WERI-Rb-1 (cell line): ENCODE results near the gene MAST4.
"Not testable (repeated sequence)": the region's sequence is repeated elsewhere in the genome, so short reads cannot be mapped to it uniquely, and the experiment has no call there.

Experiments
- DNase-seq: peaks from one replicate; pipeline ENCODE4 v3.0.0-alpha.2; 2020
- H3K27ac ChIP-seq: fragments of 250-450 bp; sonication (Bioruptor Pico); 2 replicates; pipeline ENCODE4 v1.5.1; 2020; ENCODE audit warnings: mild to moderate bottlenecking, moderate library complexity
- H3K27me3 ChIP-seq: fragments of 250-450 bp; sonication (Bioruptor Pico); 2 replicates; pipeline ENCODE4 v1.5.1; 2021; ENCODE audit warnings: mild to moderate bottlenecking, low read depth, moderate library complexity; ENCODE audit not compliant: insufficient read depth, severe bottlenecking
- H3K36me3 ChIP-seq: fragments of 250-450 bp; sonication (Bioruptor Pico); 2 replicates; pipeline ENCODE4 v1.5.1; 2020; ENCODE audit warnings: mild to moderate bottlenecking, moderate library complexity
- H3K4me3 ChIP-seq: 2 replicates; pipeline ENCODE4 v1.5.1; 2011; ENCODE audit warnings: low read depth, mild to moderate bottlenecking, control low read depth, low read length
- H3K9me3 ChIP-seq: fragments of 250-450 bp; sonication (Bioruptor Pico); 2 replicates; pipeline ENCODE4 v1.5.1; 2021; ENCODE audit warnings: mild to moderate bottlenecking, moderate library complexity; ENCODE audit not compliant: severe bottlenecking
- CTCF ChIP-seq: IDR thresholded peaks from 2 replicates; pipeline ENCODE4 v1.5.1; 2011; ENCODE audit warnings: low read depth, mild to moderate bottlenecking, control low read depth, inconsistent platforms, low read length

The MAST4 gene

DNA sequence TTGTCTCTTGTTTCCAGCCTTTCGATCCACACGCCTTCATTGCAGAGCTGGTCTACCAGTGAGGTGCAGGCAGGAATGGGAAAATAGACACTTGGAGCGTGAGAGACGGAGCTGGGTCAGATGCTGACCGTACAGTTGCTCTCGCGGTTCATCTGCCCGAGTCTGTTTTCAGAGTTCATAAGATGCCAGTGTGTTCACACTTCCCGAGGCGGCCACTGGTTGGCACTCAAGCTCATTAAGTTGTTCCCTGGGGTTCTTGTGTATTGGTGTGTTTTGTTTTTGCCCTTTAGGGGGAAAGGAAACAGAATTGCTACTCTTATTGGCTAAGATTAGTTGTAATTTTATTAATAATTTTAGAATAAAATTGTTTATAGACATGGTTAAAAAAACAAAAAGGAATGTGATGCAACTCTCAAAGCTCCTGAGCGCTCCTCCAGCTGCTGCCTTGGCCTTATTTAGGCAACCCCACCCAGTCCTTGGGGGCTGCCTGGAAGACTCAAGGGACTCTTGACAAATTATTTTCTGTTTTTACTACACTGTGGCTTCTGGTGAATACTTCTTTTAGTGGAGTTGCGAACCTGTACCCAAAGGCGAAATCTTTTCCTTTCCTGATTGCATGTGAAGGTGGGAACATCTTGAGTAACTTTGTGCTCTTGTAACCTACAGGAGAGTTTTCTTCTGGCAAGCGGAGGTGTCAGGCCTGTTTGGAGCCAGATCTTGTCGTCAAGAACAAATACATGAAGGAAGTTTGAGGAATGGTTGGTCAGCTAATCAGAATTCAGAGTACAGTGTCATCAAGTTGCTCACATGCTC, 146.1 kb downstream of the MAST4 start:
- peak; percentile 23 for DNase-seq
- H3K36me3 ChIP-seq, result no peaks in the 10 kb centered on the region
- TF ChIP-seq CTCF, result peak; percentile 52

DNA sequence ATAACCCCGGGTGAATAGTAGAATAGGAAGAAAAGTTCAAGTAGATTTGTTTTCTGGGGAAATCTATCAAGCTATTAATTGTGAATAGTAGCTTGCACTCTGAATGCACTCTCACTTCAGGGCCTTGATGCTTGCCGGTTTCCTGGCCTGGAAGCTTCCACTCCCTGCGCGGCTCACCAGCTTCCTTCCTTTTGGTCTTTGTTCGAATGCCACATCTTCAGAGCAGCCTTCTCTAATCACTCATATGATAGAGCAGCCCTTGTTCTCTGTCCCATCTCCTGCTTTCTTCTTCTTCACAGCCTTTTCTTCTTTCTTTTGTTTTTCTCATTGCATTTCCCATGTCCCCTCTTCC, 146.7 kb downstream of the MAST4 start:
- TF ChIP-seq CTCF, result no peak
- no peak overlapping the region for H3K27ac ChIP-seq
- H3K9me3 ChIP-seq, result no peaks in the 10 kb centered on the region
- DNase-seq, result no peak
- no peaks in the 10 kb centered on the region for H3K27me3 ChIP-seq
- no peak overlapping the region for H3K4me3 ChIP-seq
- H3K36me3 ChIP-seq, result no peaks in the 10 kb centered on the region

More for the DNA sequence above, 146.1 kb downstream of the MAST4 start:
- Histone ChIP-seq H3K4me3 (no peak overlapping the region), H3K9me3 (no peaks in the 10 kb centered on the region), H3K27me3 (no peaks in the 10 kb centered on the region), H3K27ac (no peak overlapping the region)

DNA sequence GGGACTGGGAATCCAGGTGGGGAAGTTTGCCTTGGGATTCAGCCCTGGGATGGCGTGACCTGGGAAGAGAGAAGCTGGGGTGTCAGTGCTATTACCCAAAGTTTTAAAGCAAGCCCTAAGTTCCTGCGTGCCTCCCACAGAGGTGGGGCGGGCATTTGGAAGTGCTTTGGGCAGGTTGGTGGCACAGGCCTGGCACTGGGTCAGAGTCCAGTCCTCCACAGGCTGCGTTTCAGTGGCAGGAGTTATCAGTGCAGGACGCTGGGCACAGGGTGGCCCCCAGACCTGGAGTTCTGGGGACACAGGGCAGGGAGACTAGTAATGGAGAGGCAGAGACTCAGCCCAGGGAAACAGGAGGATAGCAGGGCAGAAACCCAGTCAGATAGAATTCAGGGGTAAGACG, 147.2 kb downstream of the MAST4 start:
- Histone ChIP-seq H3K36me3 (no peaks in the 10 kb centered on the region), H3K27me3 (no peaks in the 10 kb centered on the region), H3K9me3 (no peaks in the 10 kb centered on the region), H3K4me3 (no peak overlapping the region), H3K27ac (no peak overlapping the region)
- no peak for DNase-seq
- no peak for TF ChIP-seq CTCF

GRCh38 chr5:66744040-66744439, 147.8 kb downstream of the MAST4 start:
- Histone ChIP-seq H3K4me3 (no peak overlapping the region), H3K9me3 (no peaks in the 10 kb centered on the region), H3K36me3 (no peaks in the 10 kb centered on the region), H3K27me3 (no peaks in the 10 kb centered on the region), H3K27ac (no peak overlapping the region)
- no peak for TF ChIP-seq CTCF
- no peak for DNase-seq

GRCh38 chr5:66745297-66745696, 149.1 kb downstream of the MAST4 start:
- TF ChIP-seq CTCF, result no peak

GRCh38 chr5:66747607-66748006, 151.4 kb downstream of the MAST4 start:
- Histone ChIP-seq H3K27ac (no peak overlapping the region), H3K9me3 (no peaks in the 10 kb centered on the region), H3K36me3 (no peaks in the 10 kb centered on the region), H3K4me3 (no peak overlapping the region), H3K27me3 (no peaks in the 10 kb centered on the region)
- no peak for DNase-seq
- TF ChIP-seq CTCF, result no peak

More at GRCh38 chr5:66745297-66745696, 149.1 kb downstream of the MAST4 start:
- H3K4me3 ChIP-seq, result no peak overlapping the region
- no peaks in the 10 kb centered on the region for H3K36me3 ChIP-seq
- H3K9me3 ChIP-seq, result no peaks in the 10 kb centered on the region
- no peak for DNase-seq
- H3K27me3 ChIP-seq, result no peaks in the 10 kb centered on the region
- H3K27ac ChIP-seq, result no peak overlapping the region

DNA sequence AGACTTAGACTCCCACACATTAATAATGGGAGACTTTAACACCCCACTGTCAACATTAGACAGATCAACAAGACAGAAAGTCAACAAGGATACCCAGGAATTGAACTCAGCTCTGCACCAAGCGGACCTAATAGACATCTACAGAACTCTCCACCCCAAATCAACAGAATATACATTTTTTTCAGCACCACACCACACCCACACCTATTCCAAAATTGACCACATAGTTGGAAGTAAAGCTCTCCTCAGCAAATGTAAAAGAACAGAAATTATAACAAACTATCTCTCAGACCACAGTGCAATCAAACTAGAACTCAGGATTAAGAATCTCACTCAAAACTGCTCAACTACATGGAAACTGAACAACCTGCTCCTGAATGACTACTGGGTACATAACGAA, 156.5 kb downstream of the MAST4 start:
- not testable (repeated sequence) for H3K27me3 ChIP-seq, H3K36me3 ChIP-seq, DNase-seq, H3K9me3 ChIP-seq, H3K27ac ChIP-seq, H3K4me3 ChIP-seq
